T follicular helper cell (primary cell): ENCODE measurements around the gene GPR39.

Experiments used
- DNase-seq: peaks from one replicate; pipeline ENCODE4 v3.0.0-alpha.2; 2020; ENCODE audit warnings: low read depth

GPR39 gene

DNA sequence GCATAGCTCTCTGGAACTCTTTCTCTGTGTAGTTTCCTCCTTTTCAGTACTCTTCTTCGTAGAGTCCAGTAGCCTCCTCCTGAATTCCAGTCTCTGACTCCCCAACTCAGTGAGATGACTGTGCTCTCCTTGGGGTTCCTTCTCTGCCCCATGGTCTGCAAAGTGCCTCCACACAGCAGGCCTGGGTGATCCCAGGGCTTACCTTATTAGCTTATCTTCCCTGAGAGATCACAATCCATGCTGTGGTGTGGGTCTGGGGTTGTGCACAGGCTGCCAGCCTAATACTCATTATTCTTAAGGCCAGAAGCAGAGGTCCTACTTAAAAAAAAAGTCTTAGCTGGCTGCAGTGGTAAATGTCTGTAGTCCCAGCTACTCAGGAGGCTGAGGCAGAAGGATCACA, 4.6 kb upstream of the GPR39 start:
- no peak for DNase-seq

- DNase-seq = no peak
These were observed 2.5 kb upstream of the GPR39 start for GRCh38 chr2:132414081-132414480.

DNA sequence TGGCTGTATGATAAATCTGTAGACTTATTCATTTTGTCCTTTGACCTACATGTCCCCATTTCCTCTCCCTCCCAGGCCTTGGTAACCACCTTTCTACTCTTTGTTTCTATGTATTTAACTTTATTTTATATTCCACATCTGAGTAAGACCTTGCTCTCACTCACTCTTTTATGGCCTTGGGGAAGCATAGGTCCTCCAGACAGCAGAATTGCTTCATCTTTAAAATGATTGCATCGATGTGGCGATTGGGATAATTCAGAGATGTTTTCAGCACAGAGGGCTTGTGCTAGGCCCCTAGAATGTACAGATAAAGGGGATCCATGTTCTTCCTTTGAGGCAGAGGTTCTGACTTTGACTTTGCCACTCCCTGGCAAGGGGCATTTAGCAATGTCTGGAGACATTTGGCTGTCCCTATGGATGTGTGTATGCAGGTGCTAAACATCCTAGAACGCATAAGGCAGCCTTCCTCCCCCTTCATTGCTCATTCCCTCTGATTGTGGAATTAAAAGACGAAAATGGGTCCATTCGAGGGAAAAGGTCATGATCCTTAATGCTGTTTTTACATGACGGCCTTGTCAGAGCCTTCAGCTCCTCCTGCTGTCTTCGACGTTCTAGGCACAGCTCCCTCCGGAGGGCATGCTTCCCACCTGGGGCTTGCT, 1.2 kb upstream of the GPR39 start:
- DNase-seq = no peak

DNA sequence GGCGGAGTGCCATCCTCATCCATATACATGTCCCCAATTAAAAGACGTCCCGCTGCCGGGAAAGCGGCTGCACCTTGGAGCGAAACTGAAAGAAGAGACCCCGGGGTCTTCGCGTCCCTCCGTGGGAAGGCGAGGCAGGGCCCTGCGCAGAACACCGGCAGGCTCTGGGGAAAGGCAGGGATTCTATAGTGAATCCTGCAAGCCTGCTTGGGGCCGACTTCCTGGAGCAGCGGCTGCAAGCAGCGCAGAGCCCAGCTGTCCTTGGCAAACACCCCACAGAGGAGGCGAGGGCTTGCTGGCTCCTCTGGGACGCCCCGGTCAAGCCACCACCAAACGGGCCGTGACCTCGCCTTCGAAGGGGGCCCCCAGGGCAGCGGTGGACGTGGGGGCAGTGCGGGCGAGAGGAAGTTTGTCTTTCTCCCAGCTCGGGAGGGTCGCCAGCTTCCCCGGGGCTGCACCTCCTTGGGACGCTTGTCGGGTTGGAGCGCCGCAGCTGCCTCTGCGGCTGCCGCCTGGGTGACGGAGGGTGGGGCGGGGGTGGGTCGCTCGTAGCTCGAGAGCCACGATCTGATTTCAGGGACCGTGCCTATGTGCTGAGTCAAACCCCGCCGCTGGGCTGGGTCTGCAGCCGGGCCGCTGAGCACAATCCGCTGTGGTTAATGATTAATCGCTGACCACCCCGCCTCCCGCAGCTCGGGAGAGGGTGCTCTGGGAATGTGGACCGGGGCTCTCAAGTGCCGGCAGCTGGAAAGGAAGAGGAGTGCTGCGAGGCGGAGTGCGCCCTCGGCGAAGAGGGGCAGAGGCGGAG, 486 bp upstream of the GPR39 start:
- no peak for DNase-seq

- no peak for DNase-seq
These were observed 928 bp downstream of the GPR39 start for GRCh38 chr2:132417430-132418035.

DNA sequence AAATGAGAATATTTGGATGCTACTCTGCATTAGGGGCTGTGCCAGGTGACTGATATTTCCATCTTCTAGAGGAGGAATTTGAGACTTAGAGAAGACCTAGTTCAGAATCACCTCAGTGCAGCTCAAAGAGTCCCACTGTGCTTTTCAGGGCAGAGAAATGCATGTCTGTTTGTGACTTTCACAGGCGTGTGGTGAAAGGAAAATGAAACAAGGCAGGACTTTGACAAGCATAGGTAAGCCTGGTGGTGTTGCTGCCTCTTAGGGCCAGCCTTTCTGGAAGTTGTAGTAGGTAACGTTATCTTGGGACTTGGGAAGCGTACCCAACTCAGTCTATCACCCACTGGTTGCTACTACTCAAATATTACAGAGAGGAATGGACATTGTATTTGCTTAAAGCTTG, 2.6 kb downstream of the GPR39 start:
- DNase-seq = no peak

GRCh38 chr2:132419941-132420340, 3.3 kb downstream of the GPR39 start:
- DNase-seq = no peak

- DNase-seq = no peak
These were observed 4.5 kb downstream of the GPR39 start for GRCh38 chr2:132420816-132421805.

DNA sequence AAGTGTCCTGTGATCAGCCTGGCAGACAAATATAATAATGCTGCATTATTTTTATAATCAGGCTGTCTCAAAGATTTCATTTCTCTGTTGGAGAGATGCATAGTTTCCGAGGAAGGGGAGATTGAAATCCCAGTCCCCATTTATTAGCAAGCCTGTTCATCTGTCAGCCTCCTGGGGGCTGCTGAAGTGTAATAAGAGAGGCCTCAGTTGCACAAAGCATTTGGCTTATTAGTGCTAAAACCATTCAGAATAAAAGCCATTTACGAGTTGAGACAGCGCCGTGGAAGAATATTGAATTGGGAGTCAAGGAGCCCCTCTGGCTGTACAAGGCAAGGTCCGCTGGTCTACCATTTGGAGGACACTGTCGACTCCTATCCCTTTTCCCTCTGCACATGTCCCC, 6.1 kb downstream of the GPR39 start:
- DNase-seq = no peak

DNA sequence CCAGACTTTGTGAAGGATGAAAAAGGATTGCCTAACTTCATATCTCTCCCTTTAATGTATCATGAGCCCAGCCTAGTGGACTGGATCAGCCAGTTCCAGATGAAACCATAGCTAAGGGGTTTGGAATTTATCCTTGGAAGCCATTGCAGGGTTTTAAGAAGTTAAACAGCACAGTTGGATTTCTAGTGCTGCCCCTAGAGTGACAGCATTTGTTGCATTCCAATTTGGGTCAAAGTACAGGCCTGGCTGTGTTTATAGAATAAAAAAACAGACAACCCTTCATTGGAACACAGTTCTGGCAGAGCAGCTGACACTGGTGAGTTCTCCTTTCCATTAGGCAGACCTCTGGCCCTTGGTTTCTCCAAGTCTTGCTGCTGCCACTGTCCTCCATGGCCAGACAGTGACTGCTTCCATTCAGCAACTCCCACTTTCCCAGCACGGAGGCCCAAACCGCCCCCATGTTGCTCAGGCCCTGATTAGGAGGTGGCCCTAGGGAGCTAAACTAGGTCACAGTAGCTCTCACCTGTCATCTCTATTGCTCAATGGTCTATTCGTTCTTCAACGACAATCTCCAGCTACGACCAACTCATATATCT, 8.0 kb downstream of the GPR39 start:
- no peak for DNase-seq

- DNase-seq = no peak
These were observed 9.4 kb downstream of the GPR39 start for GRCh38 chr2:132426033-132426432.

DNA sequence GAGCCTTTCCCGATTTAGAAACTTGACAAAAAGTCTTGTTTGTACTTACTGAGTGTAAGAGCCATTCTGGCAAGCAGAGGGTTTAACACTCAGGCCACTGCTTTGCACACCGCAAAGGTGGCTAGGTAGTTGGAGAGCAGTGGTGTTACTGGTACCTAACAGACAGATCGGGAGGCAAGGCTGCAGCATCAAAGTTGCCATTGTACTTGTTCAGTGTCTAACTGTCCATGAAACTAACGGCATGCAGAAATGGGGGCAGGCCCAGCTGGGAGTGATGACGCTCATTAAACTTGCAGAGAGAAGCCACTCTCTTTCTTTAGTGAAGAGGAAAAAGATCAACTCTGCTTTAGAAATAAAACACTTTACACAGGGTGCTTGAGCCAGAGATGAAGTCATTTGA, 10.1 kb downstream of the GPR39 start:
- no peak for DNase-seq

GRCh38 chr2:132429351-132429750, 12.7 kb downstream of the GPR39 start:
- no peak for DNase-seq

GRCh38 chr2:132429941-132430573, 13.5 kb downstream of the GPR39 start:
- no peak for DNase-seq

- DNase-seq = no peak
These were observed 14.3 kb downstream of the GPR39 start for GRCh38 chr2:132430895-132431294.

- no peak for DNase-seq
These were observed 21.5 kb downstream of the GPR39 start for GRCh38 chr2:132437852-132438669.

DNA sequence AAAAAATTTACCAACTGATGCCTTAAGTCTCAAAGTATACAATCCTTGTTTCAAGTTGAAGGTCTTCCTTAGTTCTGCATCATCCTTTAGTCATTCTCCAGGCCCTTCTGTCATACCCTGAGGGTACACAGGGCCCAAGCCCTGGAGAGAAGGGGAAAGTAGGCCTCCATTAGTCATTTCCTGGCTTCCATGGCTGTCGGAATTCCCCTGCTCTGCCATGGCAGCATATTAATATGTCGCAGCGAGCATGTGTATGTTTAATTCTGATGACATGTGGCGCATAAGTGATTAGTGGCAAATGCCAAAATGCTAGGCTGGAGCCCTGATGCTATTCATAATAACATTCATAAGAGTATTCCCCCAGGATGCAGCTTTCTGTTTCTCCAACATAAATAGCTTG, 22.1 kb downstream of the GPR39 start:
- DNase-seq = no peak

GRCh38 chr2:132439703-132440398, 23.2 kb downstream of the GPR39 start:
- DNase-seq = no peak

DNA sequence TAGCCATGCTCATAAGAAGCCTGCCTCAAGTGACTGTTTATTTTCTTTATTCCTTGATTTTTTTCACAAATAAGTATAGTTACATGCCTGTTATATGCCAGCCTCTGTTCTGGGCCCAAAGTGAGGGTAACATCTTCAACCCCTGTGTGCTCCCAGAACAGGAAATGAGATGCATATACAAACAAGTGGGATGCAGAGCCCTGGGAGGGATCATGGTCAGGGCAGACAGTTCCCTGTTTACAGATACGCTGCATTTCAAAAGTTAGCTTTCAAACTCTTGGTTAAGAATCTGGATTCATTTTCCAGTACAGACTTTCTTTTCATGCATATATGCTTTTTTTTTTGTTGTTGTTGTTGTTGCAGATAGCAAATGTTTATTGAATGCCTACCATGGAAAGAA, 24.4 kb downstream of the GPR39 start:
- no peak for DNase-seq

GRCh38 chr2:132442278-132442677, 25.7 kb downstream of the GPR39 start:
- no peak for DNase-seq
